Fibroblast of lung (primary cell): Measurements from ENCODE around the gene DUSP5.

Experiments
- EZH2 ChIP-seq: IDR thresholded peaks from 2 replicates; pipeline ENCODE4 v1.5.1; 2012; ENCODE audit warnings: low read length, control low read depth, mild to moderate bottlenecking; ENCODE audit errors: missing control alignments
- TF ChIP-seq, protein P1 (sequence below), 2 donors: IDR thresholded peaks in 1 of 2; conservative IDR thresholded peaks in 1 of 2; 1 replicate in 1 of 2; 2 replicates in 1 of 2; pipeline ENCODE4 v1.5.1; 2011 to 2012; ENCODE audit warnings: low read length in 2 of 2, control low read depth in 1 of 2, inconsistent platforms in 1 of 2, low read depth in 1 of 2, mild to moderate bottlenecking in 1 of 2

DNA sequence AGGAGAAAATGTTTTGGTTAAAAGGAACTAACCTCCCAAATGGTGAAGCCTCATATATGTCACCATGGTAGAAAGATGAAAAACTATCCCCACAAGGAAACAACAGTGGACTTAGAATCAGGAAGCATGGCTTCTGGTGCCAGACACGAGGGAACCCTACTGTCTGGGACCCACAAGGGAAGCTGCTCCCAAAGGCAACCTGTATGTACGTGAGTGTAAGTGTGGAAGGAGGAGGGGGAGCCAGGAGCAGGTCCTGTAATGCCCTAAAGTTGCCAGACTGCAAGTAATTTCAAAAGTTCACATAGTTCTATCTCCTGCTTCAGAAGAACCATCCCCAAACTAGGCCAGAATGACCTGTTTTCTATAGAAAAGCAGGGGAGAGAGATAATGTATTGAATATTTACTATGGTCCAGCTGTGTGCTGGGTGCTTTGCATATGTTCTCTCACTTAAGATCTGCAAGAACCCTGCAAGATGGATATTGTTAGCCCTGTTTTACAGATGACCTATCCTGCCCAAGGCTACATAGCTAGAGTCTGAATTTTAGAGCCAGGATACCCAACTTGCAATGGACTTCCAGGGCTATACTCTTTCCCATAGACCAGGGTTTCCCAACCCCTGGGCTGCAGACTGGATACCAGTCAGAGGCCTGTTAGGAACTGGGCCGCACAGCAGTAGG, 19.2 kb downstream of the DUSP5 start:
- TF ChIP-seq EZH2: no peak
- TF ChIP-seq, protein P1, sequence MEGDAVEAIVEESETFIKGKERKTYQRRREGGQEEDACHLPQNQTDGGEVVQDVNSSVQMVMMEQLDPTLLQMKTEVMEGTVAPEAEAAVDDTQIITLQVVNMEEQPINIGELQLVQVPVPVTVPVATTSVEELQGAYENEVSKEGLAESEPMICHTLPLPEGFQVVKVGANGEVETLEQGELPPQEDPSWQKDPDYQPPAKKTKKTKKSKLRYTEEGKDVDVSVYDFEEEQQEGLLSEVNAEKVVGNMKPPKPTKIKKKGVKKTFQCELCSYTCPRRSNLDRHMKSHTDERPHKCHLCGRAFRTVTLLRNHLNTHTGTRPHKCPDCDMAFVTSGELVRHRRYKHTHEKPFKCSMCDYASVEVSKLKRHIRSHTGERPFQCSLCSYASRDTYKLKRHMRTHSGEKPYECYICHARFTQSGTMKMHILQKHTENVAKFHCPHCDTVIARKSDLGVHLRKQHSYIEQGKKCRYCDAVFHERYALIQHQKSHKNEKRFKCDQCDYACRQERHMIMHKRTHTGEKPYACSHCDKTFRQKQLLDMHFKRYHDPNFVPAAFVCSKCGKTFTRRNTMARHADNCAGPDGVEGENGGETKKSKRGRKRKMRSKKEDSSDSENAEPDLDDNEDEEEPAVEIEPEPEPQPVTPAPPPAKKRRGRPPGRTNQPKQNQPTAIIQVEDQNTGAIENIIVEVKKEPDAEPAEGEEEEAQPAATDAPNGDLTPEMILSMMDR (conservative IDR thresholded peaks at IDR 0.05 in 1 of 2, IDR thresholded peaks at IDR 0.05 in 1 of 2; ENCODE audit: low read depth in 1 of 2, low read length in 2 of 2): no peak
